ENCODE measurements around the gene LMOD2.

GRCh38 chr7:123692471-123692877 lies 36.8 kb downstream of the LMOD2 start:
- TF ChIP-seq CTCF (IDR thresholded peaks at IDR 0.05; ENCODE audit: low read length) (no peak), EZH2 (IDR thresholded peaks at IDR 0.05; ENCODE audit: borderline replicate concordance, low read length) (no peak)

Measured in OCI-LY1 (cell line).